Adrenal gland (tissue), 5 donors: ENCODE data around the gene GRPEL2.
A peak's percentile ranks its signal among the peaks of the same experiment; 100 is the strongest.

Source experiments
- POLR2A ChIP-seq, 2 donors: fragments of 450-650 bp; IDR thresholded peaks; one replicate each; pipeline ENCODE4 v1.6.1; 2017; ENCODE audit warnings: antibody characterized with exemption in 2 of 2, mild to moderate bottlenecking in 2 of 2, moderate library complexity in 1 of 2
- TF ChIP-seq, protein P1 (sequence below), 6 experiments: fragments of 450-650 bp in 4 of 6; fragments of 200-600 bp in 2 of 6; sonication (generic) in 1 of 6; IDR thresholded peaks; 1 replicate in 5 of 6; 2 replicates in 1 of 6; pipeline versions ENCODE4 v1.5.1 to v1.8.0; 2016 to 2021; ENCODE audit warnings: antibody characterized with exemption in 6 of 6, mild to moderate bottlenecking in 2 of 6, moderate library complexity in 1 of 6
- donor health status: DM: no; HTN: no; CAD: no.

DNA sequence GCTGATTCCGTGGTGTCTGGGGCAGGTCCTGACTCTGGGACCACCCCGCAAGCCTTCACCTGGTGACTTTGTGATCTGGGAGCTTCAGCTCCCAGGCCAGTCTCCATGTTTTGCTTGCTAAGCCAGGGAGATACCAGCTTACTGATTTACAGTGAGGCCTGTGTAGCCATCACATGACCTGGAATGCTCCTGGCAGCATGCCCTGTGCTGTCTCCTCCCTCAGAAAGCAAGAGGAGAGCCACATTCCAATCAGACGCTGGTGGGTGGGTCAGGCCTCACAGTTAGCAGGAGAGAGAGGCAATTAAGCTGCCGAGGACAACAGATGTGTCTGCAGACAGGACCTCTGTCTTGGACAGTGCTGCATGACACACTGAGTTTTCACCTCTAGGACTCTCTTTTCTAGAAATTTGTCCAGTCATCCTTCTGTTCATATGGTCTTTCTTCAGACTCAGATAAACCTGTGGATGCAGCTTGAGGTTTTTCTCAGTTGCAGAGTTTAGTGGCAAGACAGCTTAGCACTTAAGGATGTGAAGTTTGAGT is 24.4 kb upstream of the GRPEL2 start:
- TF ChIP-seq, protein P1, sequence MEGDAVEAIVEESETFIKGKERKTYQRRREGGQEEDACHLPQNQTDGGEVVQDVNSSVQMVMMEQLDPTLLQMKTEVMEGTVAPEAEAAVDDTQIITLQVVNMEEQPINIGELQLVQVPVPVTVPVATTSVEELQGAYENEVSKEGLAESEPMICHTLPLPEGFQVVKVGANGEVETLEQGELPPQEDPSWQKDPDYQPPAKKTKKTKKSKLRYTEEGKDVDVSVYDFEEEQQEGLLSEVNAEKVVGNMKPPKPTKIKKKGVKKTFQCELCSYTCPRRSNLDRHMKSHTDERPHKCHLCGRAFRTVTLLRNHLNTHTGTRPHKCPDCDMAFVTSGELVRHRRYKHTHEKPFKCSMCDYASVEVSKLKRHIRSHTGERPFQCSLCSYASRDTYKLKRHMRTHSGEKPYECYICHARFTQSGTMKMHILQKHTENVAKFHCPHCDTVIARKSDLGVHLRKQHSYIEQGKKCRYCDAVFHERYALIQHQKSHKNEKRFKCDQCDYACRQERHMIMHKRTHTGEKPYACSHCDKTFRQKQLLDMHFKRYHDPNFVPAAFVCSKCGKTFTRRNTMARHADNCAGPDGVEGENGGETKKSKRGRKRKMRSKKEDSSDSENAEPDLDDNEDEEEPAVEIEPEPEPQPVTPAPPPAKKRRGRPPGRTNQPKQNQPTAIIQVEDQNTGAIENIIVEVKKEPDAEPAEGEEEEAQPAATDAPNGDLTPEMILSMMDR (IDR thresholded peaks at IDR 0.05) = no peak
- peak in 1 of 2 donors; percentile 38 for TF ChIP-seq POLR2A (IDR thresholded peaks at IDR 0.05)
